Measurements from ENCODE around the gene PRKCB.

PRKCB gene

DNA sequence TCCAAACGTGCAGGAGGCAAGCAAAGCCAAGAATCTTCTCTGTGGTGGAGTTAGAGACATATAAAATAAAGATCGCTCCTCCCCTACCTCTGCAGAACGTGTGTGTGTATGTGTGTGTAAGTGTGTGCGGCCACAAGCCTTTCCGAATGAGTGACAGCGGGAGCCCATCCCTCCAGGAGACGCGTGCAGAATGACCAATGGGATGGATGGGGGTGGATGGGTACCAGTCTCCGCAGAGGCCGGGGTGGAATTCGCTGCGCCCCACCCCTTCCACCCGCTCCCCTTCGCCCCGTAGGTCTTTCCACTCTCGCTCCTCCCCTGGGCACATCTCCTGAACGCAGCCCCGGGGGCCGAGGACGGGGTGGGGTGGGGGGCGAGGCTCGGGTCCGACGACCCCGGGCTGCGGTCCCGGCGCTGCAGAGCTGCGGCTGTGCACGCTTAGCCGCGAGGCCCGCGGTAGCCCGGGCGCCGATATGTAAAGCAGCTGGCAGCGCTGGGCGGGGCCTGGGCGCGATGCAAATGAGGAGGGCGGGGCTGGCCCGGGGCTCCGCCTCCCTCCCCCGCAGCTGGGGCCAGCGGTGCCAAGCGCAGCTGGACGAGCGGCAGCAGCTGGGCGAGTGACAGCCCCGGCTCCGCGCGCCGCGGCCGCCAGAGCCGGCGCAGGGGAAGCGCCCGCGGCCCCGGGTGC is at the start of gene PRKCB:
Gene PRKCB, plus strand, starts transcription at position 594 of the 688 bp plus-strand sequence.
- peak; percentile 64 for DNase-seq

DNA sequence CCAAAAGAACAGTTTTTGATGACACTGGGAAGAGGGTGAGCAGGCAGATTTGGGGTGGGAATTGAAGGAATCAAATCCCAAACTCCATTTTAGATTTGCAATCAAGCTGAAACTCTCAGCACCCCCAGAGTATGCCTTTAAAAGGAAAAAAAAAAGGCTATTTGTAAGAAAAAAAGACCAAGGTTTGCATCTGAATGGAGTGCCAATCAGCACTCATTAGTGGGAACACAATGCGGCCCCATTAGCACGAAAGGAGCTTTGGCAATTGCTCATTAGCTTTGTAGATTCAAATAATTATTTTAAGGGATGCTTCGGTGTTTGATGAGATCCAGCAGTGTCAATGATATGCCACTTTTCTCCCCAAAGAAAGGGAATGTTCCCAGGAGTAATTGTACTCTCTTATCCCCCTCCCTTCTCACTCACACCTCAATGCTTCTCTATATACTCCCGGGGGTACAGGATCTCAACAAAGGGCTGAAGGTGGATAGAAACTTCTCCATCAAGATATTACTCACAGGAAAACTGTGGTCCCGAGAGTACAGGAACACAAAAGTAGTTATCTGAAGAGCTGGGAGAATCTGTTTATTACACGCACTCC is 48.7 kb upstream of the PRKCB start:
- no peak for DNase-seq

DNA sequence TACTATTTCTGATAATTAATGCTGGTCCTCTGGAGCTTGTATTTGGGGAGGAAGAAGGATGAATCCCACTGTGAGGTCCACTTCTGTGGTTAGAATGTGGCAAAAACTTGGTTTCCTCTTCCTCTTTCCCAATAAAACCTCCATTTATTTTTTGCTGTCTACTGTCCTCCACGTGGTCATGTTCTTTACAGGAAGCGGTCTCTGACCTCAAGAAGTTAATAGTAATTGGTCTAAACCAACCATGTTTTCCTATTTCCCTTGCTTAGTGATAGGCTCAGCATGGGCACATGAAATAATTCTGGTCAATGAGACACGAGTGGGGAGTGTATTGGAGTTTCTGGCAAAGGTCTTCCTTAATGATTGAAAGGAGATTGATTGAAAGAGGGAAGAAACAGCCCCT is 47.1 kb upstream of the PRKCB start:
- DNase-seq, result peak; percentile 5

DNA sequence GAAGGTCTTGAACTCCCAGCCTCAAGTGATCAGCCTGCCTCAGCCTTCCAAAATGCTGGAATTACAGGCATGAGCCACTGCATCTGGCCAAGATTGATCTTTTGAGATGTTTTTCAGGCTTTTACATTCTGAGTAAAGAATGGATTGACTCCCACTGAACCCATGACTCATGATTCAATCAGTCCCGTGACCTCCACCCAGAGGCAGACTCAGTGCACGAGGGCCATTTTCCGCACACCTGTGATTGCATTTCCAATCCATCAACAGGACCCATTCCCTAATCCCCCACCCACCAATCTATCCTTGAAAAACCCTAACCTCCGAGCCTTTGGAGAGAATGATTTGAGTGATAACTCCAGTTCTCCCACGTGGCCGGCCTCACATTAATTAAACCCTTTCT is 40.4 kb upstream of the PRKCB start:
- no peak for DNase-seq

DNA sequence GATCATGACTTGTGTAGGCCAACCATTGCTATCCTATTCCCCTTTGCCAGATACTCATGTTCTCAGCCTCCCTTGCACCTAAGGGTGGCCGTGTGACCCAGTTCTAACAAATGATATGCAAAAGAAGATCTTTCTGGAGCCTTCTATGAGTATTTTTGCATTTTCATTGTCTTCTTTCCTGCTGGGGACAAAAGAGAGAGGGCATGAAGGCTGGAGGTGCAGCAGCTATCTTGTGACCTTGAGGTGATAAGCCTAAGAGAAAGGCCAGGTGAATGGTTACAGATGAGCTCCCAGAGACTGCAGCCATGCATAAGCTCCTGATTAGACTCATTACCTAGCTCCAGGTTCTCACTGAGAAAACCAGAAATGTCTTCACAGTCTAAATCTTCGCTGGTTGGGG is 38.8 kb upstream of the PRKCB start:
- DNase-seq, result no peak

GRCh38 chr16:23801378-23801777 is 34.4 kb upstream of the PRKCB start:
- DNase-seq, result peak; percentile 54

GRCh38 chr16:23802776-23803175 is 33.0 kb upstream of the PRKCB start:
- DNase-seq, result no peak

GRCh38 chr16:23803591-23804123 is 32.1 kb upstream of the PRKCB start:
- peak; percentile 51 for DNase-seq

DNA sequence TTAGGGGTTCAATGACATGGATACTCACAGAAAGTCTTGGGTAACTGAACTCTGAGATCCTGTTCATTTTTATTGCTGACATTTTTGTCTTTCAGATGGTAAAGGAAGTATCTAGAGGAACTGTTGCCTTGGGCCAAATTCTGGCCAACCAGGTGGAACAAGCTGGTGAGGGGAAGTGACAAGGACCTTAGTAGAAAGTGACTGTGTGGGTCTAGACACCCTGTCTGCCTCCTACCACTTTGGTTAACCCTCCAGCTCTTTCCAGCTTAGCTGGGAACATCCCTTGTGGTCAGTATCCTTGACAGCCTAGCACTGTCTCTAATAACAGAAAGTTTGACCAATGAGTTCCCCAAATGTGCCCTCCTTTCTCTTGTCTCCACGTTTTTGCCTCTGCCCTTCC is 28.8 kb upstream of the PRKCB start:
- no peak for DNase-seq

GRCh38 chr16:23821467-23821866 is 14.3 kb upstream of the PRKCB start:
- no peak for DNase-seq

DNA sequence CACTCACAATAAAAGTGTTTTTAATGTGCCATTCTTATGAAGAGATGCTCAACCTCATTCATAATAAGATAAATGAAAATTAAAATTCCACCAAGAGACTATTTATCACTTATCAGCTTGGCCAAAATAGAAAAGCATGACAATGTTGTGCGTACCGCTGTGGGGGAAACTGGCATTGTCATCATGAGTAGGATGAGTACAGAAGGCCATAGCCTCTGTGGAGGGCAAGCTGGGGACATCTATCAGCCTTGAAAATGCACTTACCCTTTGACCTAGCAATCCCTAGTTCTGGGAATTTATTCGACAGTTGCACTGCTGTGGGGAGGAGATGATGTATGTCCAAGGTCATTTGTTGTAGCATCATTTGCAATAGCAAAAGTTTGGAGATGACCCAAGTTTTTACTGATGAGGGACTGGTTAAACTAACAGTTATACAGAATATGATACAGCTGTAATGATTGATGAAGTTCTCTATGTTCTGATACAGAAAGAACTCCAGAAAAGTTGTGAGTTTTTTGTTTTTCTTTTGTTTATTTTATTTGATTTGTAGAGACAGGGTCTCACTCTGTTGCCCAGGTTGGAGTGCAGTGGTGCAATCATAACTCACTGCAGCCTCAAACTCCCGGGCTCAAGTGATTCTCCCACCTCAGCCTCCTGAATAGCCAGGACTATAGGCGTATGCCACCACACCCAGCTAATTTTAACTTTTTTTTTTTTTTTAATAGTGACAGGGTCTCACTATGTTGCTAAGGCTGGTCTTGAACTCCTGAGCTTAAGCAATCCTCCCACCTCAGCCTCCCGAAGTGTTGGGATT is 13.7 kb upstream of the PRKCB start:
- DNase-seq, result no peak

GRCh38 chr16:23823475-23824384 is 12.1 kb upstream of the PRKCB start:
- DNase-seq, result no peak

DNA sequence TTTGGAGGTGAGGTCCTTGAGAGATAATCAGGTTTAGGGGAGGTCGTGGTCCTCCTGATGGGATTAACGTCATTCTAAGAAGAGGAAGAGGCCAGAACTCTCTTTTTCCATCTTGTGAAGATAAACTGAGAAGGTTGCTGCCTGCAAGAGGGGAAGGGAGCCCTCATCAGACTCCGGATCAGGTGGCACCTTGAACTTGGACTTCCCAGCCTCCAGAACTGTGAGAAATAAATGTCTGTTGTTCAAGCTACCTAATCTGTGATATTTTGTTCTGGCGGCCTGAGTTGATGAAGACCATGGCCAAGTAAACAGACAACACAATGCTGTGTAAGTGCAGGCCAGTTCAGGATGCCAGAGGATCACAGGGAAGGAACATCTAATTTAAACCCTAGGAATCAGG is 10.9 kb upstream of the PRKCB start:
- no peak for DNase-seq

GRCh38 chr16:23826528-23827045 is 9.2 kb upstream of the PRKCB start:
- peak; percentile 77 for DNase-seq

- DNase-seq, result peak; percentile 58
Observed at GRCh38 chr16:23827057-23827456, 8.7 kb upstream of the PRKCB start.

DNA sequence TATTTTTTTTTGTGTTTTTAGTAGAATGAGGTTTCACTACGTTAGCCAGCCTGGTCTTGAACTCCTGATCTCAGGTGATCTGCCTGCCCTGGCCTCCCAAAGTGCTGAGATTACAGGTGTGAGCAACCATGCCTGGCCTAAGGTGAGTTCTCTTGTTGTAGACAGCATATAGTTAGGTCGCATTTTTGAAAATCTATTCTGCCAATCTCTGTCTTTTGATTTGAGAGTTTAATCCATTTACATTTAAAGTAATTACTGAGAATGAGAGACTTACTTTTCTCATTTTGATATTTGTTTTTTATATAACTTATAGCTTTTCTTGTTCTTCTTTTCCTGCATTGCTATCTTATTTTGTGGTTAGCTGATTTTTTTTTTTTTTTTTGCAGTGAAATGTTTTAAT is 6.3 kb upstream of the PRKCB start:
- DNase-seq, result no peak

- no peak for DNase-seq
Observed at GRCh38 chr16:23830276-23830675, 5.5 kb upstream of the PRKCB start.

- no peak for DNase-seq
Observed at GRCh38 chr16:23832882-23833281, 2.9 kb upstream of the PRKCB start.

DNA sequence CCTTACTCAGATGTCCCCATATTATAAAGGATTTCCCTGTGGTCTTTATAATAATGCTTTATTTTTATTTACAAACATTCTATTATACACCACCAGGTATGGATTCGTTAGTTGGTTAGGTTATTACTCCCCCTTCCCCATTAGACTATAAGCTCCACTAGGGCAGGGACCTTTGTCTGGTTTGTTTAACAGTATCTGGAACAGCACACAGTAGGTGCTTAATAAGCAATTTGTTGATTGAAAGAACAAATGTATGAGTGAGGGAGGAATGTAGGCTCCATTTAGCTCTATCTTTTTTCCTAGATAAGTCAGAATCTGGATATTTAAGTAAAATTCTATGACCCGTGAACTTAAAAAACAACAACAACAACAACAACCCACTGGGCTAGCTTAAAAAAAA is 2.3 kb upstream of the PRKCB start:
- DNase-seq, result no peak

DNA sequence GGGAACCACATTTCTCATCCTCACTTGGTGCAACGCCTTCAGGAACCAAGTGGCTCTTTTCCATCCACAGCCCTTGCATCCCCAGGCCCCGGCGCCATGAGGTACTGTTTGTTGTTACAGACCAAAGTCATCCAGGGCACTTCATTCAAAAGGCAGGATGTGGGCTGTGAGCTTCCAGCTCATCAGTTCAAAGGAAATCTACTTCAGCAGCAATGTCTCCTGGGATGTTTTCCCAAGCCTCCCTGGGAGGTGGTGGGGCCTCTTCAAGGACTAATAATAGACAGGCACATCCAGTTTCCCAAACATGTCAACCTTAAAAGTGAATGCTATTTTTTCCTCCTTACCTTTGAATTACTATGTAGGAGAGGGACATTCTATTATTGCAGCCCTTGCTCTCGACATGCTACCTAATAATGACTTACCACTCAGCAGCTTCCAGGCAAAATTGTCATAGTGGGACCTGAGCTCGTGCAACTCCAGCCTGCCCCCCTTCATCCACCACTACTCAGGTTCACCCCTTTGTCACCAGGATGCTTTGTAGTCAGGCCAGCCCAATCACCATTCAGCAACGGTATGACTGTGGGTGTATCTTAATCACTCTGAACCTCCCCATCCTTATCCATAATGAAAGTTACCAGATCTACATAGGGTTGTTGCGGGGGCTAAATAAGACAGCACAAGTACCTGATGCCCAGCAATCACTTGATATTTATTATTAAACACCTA is 1.7 kb upstream of the PRKCB start:
- no peak for DNase-seq

- DNase-seq, result no peak
Observed at GRCh38 chr16:23836078-23836403, 258 bp downstream of the PRKCB start.
